ENCODE data around the gene SUSD1. TPM values are rescaled to one million over a fixed set of nuclear protein-coding genes. Genes with fewer than 3 reads are reported as not detected.

SUSD1 gene
- total and polyA plus RNA-seq, 2 donors (not counting 1 experiment from before 2014, with no cell fraction given): 5.7 to 7.5 TPM

- 90% methylated on average over 6 of the region's 9 CpGs for WGBS (ENCODE audit: insufficient coverage)
- H3K27me3 ChIP-seq (replicated peaks in 1 of 4; ENCODE audit: control extremely low read depth in 1 of 4, control insufficient read depth in 3 of 4, insufficient read depth in 4 of 4, low read length in 3 of 4): no peaks in the 10 kb centered on the region
- H3K4me3 ChIP-seq (ENCODE audit: control extremely low read depth in 1 of 5, extremely low read depth in 1 of 5, insufficient read depth in 1 of 5, low read depth in 2 of 5, low read length in 4 of 5): no peak overlapping the region
- peaks cover 4% of the 10 kb centered on the region for H3K79me2 ChIP-seq (ENCODE audit: control insufficient read depth, insufficient read depth, low read length)
- H4K20me1 ChIP-seq (ENCODE audit: control insufficient read depth, insufficient read depth, low read length, poor library complexity, severe bottlenecking): no peaks in the 10 kb centered on the region
- no peak overlapping the region for H3K27ac Mint-ChIP-seq
- DNase-seq: no peak
- H2AFZ ChIP-seq (ENCODE audit: insufficient read depth, low read depth, low read length, poor library complexity, severe bottlenecking): no peak overlapping the region
- ChIA-PET POLR2A (no interaction called here), CTCF (interaction anchor here (0.9 to 2.9 kb wide), 4 partner anchors 10 to 352 kb away, joined by 3 to 14 read pairs (median 4); no protein-coding TSS in a partner anchor)
- H3K9ac ChIP-seq (ENCODE audit: low read length): no peak overlapping the region
- H3K27ac ChIP-seq (ENCODE audit: low read length in 2 of 2): no peak overlapping the region
- H3K9me3 Mint-ChIP-seq (ENCODE audit: insufficient read depth): no peaks in the 10 kb centered on the region
- TF ChIP-seq CTCF (IDR thresholded peaks at IDR 0.05) (no peak), EZH2 (IDR thresholded peaks at IDR 0.05; ENCODE audit: borderline replicate concordance, insufficient read depth, low read depth, low read length, poor library complexity, severe bottlenecking) (no peak)
- H3K9me3 ChIP-seq (ENCODE audit: control extremely low read depth in 1 of 3, control insufficient read depth in 2 of 3, insufficient read depth in 1 of 3, low read length in 2 of 3): no peaks in the 10 kb centered on the region
- H3K4me3 Mint-ChIP-seq: no peak overlapping the region
- no peaks in the 10 kb centered on the region for H3K36me3 ChIP-seq (replicated peaks in 1 of 2; ENCODE audit: control extremely low read depth in 1 of 2, control insufficient read depth in 1 of 2, extremely low read depth in 1 of 2, insufficient read depth in 2 of 2, low read length in 1 of 2)
- intact Hi-C loops (cut with micrococcal nuclease): no loop called here
- no peaks in the 10 kb centered on the region for H3K27me3 Mint-ChIP-seq
- ATAC-seq (ENCODE audit: low read depth): no peak
- H3K4me1 Mint-ChIP-seq: peaks cover 56% of the 10 kb centered on the region
- peaks cover 37 to 42% of the 10 kb centered on the region in 2 donors for H3K4me1 ChIP-seq (ENCODE audit: control insufficient read depth in 2 of 2, insufficient read depth in 2 of 2, low read length in 2 of 2)
- H3K4me2 ChIP-seq (replicated peaks; ENCODE audit: low read depth, low read length, poor library complexity, severe bottlenecking): peak overlapping the region; percentile 37
Measured at GRCh38 chr9:112110094-112110776, 64.9 kb downstream of the SUSD1 start.

- DNase-seq (peak; percentile 69), ATAC-seq (ENCODE audit: low read depth) (peak; percentile 78)
- Mint-ChIP-seq H3K4me3 (peak overlapping the region; percentile 65), H3K27me3 (no peaks in the 10 kb centered on the region), H3K9me3 (ENCODE audit: insufficient read depth) (no peaks in the 10 kb centered on the region), H3K4me1 (peaks cover 59% of the 10 kb centered on the region), H3K27ac (peak overlapping the region; percentile 22)
- TF ChIP-seq CTCF (IDR thresholded peaks at IDR 0.05) (no peak), EZH2 (IDR thresholded peaks at IDR 0.05; ENCODE audit: borderline replicate concordance, insufficient read depth, low read depth, low read length, poor library complexity, severe bottlenecking) (no peak)
- H2AFZ ChIP-seq (ENCODE audit: insufficient read depth, low read depth, low read length, poor library complexity, severe bottlenecking): no peak overlapping the region
- peak overlapping the region; percentile 71 for H3K4me2 ChIP-seq (replicated peaks; ENCODE audit: low read depth, low read length, poor library complexity, severe bottlenecking)
- peaks cover 8% of the 10 kb centered on the region for H3K79me2 ChIP-seq (ENCODE audit: control insufficient read depth, insufficient read depth, low read length)
- H3K36me3 ChIP-seq (replicated peaks in 1 of 2; ENCODE audit: control extremely low read depth in 1 of 2, control insufficient read depth in 1 of 2, extremely low read depth in 1 of 2, insufficient read depth in 2 of 2, low read length in 1 of 2): no peaks in the 10 kb centered on the region
- peak overlapping the region; percentile 36 for H3K9ac ChIP-seq (ENCODE audit: low read length)
- peak overlapping the region in 2 of 5 experiments; percentile 15 to 54 for H3K4me3 ChIP-seq (ENCODE audit: control extremely low read depth in 1 of 5, extremely low read depth in 1 of 5, insufficient read depth in 1 of 5, low read depth in 2 of 5, low read length in 4 of 5)
- no peaks in the 10 kb centered on the region for H3K27me3 ChIP-seq (replicated peaks in 1 of 4; ENCODE audit: control extremely low read depth in 1 of 4, control insufficient read depth in 3 of 4, insufficient read depth in 4 of 4, low read length in 3 of 4)
- intact Hi-C loops (cut with micrococcal nuclease): loop anchor here (5.0 kb wide), 1 partner anchor 77 kb away; no protein-coding TSS in a partner anchor
- H3K4me1 ChIP-seq (ENCODE audit: control insufficient read depth in 2 of 2, insufficient read depth in 2 of 2, low read length in 2 of 2): peaks cover 40 to 49% of the 10 kb centered on the region in 2 donors
- peak overlapping the region; percentile 76 to 83 for H3K27ac ChIP-seq (ENCODE audit: low read length in 2 of 2)
- no CpG with 5 or more reads among the region's 4 CpGs for WGBS (ENCODE audit: insufficient coverage)
- ChIA-PET POLR2A (no interaction called here), CTCF (interaction anchor here (12.0 kb wide), 1 partner anchor 256 kb away, joined by 143 read pairs; no protein-coding TSS in a partner anchor)
- no peaks in the 10 kb centered on the region for H4K20me1 ChIP-seq (ENCODE audit: control insufficient read depth, insufficient read depth, low read length, poor library complexity, severe bottlenecking)
- H3K9me3 ChIP-seq (ENCODE audit: control extremely low read depth in 1 of 3, control insufficient read depth in 2 of 3, insufficient read depth in 1 of 3, low read length in 2 of 3): no peaks in the 10 kb centered on the region
Measured at GRCh38 chr9:112104901-112105300, 70.2 kb downstream of the SUSD1 start.

Data from B cell (primary cell).